COLO668 (cell line): ENCODE results near the gene DNAJC13.
"Not testable (repeated sequence)": the region's sequence is repeated elsewhere in the genome, so short reads cannot be mapped to it uniquely, and the experiment has no call there.

ENCODE experiments used
- DNase-seq: peaks from one replicate; lab custom pipeline; 2025; ENCODE audit not compliant: unreplicated experiment; lab: John Stamatoyannopoulos, UW

DNAJC13 gene

GRCh38 chr3:132543011-132543739, 125.9 kb downstream of the DNAJC13 start:
- no peak for DNase-seq

DNA sequence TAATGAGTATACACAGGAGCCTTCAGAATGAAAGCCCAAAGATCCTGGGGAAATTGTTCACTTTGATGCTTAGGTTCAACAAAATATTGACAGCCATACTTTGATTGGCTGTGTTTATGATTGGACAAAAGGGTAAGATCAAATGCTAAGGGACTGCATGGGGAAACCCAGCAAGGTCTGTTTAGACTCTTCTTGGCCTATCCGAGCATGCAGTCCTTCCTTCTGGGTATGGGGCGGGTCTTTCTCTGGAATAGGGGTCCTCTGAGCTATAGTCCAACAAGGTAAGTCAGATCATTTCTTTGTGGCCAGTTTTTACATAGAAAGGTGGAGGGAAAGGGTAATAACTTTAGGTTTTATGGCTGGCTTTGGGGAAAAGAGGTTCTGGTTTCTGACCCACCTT, 126.8 kb downstream of the DNAJC13 start:
- DNase-seq: no peak

DNA sequence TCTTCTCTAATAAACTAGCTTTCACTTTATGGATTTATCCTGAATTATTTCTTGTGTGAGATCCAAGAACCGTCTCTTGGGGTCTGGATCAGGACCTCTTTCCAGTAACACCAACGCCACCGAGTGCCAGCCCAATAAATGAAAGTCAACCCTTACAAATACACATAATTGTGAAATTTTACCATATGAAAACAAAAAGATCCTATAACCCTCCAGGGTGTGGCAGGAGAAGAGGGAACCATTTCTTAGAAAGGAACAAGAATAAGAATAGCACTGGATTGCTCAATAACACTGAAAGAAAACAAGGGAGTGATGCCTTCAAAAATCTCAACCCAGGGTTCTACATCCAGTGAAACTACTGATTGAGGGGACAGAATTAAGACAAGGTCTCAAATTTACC, 128.2 kb downstream of the DNAJC13 start:
- DNase-seq: no peak

DNA sequence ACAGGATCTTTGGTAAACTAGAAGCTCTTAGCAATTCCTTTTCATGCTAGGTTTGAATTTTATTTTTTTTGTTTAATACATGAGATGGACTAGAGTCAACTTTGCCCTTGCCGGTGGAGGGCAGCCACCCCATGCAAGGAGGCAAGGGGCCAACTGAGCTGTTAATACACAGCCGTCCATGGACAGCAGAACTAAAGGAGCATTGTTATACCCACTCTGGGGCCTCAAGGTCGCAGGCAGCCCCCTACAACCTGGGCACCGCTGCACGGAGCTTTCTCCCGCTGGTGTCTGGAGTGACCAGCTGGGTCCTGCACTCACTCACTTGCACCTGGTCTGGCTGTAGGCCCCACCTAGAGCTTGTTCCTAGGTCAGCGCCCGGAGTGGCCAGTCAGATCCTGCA, 131.9 kb downstream of the DNAJC13 start:
- DNase-seq: no peak

DNA sequence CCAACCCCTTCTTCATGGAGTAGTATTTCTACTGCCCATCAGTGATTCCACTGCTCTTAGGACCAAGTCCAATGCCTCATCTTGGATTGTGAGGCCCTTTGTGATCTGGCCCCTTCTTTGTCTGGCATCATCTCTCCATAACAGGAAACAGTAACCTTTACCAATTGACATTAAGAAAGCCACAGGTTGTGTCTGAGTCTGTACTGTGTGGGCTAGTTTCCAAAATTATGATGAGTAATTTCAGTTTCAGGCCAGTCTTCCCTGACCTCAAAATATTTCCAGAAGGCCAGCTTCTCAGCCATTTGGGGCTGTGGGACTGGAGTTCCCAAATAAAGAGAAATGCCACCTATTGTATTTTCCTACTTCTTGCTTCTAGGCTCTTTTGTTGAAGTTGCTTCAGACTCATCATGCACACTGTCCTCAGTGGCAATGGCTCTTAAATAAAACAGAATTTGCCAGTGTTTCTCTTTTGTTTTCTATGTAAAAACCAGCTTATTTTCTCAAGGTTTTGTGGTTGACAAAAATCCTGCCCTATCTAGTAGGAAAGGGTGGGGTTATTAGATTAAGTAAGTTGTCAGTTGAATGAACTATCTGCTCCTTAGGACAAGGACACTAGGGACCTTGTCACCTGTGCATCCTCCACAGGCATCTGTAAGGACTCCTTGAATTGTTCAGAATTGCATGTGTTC, 132.7 kb downstream of the DNAJC13 start:
- DNase-seq: no peak

GRCh38 chr3:132550579-132551305, 133.4 kb downstream of the DNAJC13 start:
- DNase-seq: no peak

- no peak for DNase-seq
These were observed 136.5 kb downstream of the DNAJC13 start for GRCh38 chr3:132553826-132554225.

DNA sequence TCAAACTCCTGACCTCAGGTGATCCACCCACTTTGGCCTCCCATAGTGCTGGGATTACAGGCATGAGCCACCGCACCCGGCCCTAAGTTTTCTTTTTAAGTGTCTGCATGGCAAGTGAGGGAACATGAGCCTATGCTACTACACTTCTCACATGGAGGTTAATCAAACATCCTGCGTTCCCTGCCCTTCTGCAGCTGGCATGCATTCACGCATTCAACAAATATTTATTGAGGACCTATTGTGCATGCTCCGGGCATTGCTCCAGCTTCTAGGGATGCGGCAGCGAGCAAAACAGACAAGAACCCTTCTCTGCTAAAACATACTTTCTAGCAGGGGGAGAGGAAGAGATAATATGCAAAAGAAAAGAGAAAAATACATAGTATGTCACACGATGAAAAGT, 137.1 kb downstream of the DNAJC13 start:
- peak; percentile 31 for DNase-seq

DNA sequence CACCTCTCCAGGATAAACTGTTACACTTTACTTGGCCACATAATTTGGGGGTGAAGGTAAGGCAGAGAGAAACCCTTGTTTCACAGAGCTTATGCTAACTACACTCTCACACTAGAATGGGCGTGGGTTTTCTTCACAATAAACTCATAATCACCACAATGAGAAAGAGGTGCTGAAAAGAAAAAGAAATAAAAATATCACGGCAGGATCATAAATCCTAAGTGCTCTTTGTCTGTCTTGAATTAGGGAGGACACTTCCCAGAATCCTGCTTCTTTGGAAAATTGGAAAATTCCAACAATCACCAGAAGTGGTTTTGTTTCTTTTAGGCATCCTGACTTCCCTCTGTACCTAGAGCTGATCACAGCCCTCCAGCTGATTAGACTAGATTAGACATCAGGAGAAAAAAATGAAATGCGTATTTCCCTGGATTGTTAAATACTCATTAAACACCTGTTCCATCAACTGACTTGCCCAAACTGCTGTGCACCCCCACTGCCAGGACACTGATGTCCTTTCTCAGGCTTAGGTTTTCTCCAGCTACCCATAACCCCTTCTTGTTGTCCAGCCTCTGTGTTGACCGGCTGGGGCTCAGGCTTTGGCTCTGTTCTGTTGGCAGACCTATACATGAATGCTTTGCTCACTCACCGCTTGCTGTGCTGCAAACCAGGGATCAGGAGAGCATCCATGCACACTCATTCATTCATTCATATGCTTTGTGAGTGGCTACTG, 138.2 kb downstream of the DNAJC13 start:
- no peak for DNase-seq

DNA sequence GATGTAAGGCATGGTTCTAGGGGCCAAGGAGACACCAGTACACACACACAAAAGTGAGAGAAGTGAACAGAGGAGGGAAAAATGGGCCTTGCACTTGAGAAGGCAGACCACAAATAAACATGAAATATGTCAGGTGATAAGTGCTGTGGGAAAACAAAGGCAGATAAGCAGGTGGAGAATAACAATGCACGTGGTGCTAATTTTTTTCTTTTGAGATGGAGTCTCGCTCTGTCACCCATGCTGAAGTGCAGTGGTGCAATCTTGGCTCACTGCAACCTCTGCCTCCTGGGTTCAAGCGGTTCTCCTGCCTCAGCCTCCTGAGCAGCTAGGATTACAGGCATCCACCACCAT, 138.7 kb downstream of the DNAJC13 start:
- not testable (repeated sequence) for DNase-seq

GRCh38 chr3:132556508-132557159, 139.3 kb downstream of the DNAJC13 start:
- no peak for DNase-seq

DNA sequence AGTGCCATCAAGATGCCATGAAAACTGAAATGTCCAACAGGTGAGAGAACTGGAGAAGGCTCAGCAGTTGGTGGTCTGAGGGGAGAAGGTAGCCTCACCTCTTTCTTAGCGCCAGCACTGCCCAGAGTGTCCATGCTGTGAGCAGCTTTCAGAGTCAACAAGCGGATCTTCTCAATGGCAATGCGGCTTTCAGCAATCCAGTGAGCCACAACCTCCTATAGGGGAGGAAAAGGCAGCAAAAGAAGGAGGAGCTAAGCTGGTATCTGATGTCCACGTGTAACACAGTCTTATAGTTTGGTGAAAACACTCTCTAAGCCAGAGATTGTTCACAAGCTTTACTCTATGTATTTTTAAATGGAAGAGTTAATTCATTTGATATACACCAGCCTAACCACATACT, 143.7 kb downstream of the DNAJC13 start:
- DNase-seq: no peak

DNA sequence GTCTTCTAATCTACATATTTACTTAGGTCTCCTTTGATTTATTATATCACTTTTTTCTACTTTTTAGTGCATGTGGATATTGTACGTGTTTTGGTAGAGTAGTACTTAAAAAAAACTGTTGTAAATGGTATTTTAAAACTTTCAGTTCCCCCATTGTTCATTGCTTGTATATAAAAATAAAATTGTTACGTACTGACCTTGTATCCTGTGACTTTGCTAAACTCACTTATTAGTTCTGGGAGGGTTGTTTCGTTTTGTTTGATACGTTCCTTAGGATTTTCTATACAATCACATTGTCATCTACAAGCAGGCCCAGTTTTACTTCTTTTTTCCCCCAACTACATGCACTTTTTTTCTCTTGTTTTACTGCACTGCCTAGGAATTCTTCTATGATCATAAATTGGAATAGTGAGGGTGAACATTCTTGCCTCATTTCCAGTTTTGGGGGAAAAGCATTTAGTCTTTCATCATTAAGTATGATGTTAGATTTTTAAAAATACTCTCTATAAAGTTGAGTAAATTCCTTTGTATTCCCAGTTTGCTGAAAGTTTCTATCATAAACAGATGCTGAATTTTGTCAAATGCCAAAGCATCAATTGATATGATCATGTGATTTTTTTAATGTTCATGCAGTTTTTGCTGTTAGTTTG, 146.2 kb downstream of the DNAJC13 start:
- DNase-seq: no peak

DNA sequence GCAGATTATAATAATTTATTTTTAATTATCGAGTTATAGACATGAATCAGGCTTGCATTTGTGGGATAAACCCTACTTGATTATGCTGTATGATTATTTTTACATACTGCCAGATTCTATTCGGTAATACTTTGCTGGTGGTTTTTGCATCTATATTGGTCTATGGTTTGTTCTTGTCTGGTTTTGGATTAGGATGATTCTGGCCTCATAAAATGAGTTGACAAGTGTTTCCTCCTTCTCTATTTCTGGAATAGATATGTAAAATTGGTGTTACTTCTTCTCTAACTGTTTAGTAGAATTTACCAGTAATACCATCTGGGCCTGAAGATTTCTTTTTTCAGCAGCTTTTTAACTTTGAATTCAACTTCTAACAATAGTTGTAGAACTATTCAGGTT, 146.8 kb downstream of the DNAJC13 start:
- no peak for DNase-seq

DNA sequence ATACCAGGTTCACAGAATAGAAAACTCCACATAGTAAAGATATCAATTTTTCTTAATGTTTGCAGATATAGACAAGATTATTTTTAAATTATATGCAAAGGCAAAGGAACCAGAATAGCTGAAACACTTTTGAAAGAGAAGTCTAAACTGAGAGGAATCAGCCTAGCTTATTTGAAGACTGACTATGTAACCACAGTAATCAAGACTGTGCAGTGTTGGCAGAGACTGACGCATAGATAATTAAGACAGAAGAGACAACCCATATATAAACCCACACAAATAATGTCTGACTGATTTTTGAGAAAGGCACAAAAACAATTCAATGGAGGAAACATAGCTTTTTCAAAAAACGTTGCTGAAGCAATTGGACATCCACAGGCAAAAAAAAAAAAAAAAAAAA, 151.1 kb downstream of the DNAJC13 start:
- no peak for DNase-seq

GRCh38 chr3:132569153-132569552, 151.9 kb downstream of the DNAJC13 start:
- DNase-seq: no peak

DNA sequence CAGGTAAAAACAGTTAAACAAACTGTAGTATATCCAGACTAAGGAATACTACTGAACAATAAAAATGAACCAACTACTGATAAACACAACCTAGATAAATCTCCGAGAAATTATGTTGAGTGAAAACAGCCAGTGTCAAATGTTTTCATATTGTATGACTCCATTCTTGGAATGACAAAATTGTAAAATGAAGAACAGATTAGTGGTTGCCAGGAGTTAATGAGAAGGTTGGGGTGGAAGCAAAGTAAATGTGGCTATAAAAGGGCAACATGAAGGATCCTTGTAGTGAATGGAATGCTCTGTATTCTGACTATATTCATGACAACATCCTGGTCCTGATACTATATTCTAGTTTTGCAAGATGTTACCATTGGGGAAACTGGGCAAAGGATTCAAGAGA, 152.3 kb downstream of the DNAJC13 start:
- DNase-seq: no peak

- DNase-seq: no peak
These were observed 152.7 kb downstream of the DNAJC13 start for GRCh38 chr3:132570016-132570415.

GRCh38 chr3:132573797-132574211, 156.5 kb downstream of the DNAJC13 start:
- no peak for DNase-seq

GRCh38 chr3:132587401-132587800, 170.1 kb downstream of the DNAJC13 start:
- DNase-seq: no peak
